Hepatocyte (in vitro differentiated cells): ENCODE results near the gene DTNA. TPM values are rescaled to one million over a fixed set of nuclear protein-coding genes. Genes with fewer than 3 reads are reported as not detected.

Experiments
- DNase-seq: peaks from one replicate; pipeline ENCODE4 v3.0.0-alpha.2; 2016; ENCODE audit warnings: low spot score
- H2AFZ ChIP-seq: fragments of 200-600 bp; sonication (generic); 2 replicates; pipeline ENCODE4 v1.6.0; 2016; ENCODE audit warnings: antibody characterized with exemption, mild to moderate bottlenecking
- H3K27ac ChIP-seq: fragments of 200-600 bp; sonication (generic); 2 replicates; pipeline ENCODE4 v1.5.1; 2016; ENCODE audit warnings: mild to moderate bottlenecking
- H3K27me3 ChIP-seq: fragments of 200-600 bp; sonication (generic); 2 replicates; pipeline ENCODE4 v1.6.1; 2016
- H3K36me3 ChIP-seq: fragments of 200-600 bp; sonication (generic); replicated peaks from 2 replicates; pipeline ENCODE4 v1.5.1; 2016; ENCODE audit warnings: low read depth; ENCODE audit not compliant: insufficient read depth
- H3K4me1 ChIP-seq: fragments of 200-600 bp; sonication (generic); 2 replicates; pipeline ENCODE4 v1.5.1; 2016; ENCODE audit warnings: mild to moderate bottlenecking, moderate library complexity; ENCODE audit not compliant: insufficient read depth
- H3K4me2 ChIP-seq: fragments of 200-600 bp; sonication (generic); 2 replicates; pipeline ENCODE4 v1.6.0; 2016
- H3K4me3 ChIP-seq: fragments of 200-600 bp; sonication (generic); 2 replicates; pipeline ENCODE4 v1.5.1; 2016; ENCODE audit warnings: mild to moderate bottlenecking
- H3K79me2 ChIP-seq: fragments of 200-600 bp; sonication (generic); 2 replicates; pipeline ENCODE4 v1.6.0; 2017; ENCODE audit warnings: mild to moderate bottlenecking
- H3K9me2 ChIP-seq: fragments of 200-600 bp; sonication (generic); replicated peaks from 2 replicates; pipeline ENCODE4 v1.6.0; 2017; ENCODE audit warnings: mild to moderate bottlenecking; ENCODE audit not compliant: insufficient read depth
- H3K9me3 ChIP-seq: fragments of 200-600 bp; sonication (generic); 2 replicates; pipeline ENCODE4 v1.5.1; 2016; ENCODE audit warnings: low read depth, mild to moderate bottlenecking
- H4K20me1 ChIP-seq: fragments of 200-600 bp; sonication (generic); 2 replicates; pipeline ENCODE4 v1.6.0; 2016; ENCODE audit warnings: mild to moderate bottlenecking; ENCODE audit not compliant: insufficient read depth, poor library complexity, severe bottlenecking
- EZH2 ChIP-seq: fragments of 200-600 bp; sonication (generic); IDR thresholded peaks from 2 replicates; pipeline ENCODE4 v1.6.1; 2016; ENCODE audit warnings: antibody characterized with exemption, mild to moderate bottlenecking, borderline replicate concordance
- EZH2phosphoT487 ChIP-seq: fragments of 200-600 bp; sonication (generic); IDR thresholded peaks from one replicate; pipeline ENCODE4 v1.6.1; 2018; ENCODE audit warnings: antibody characterized with exemption, mild to moderate bottlenecking, low read depth, moderate library complexity; ENCODE audit not compliant: unreplicated experiment, severe bottlenecking
- WGBS: methylation state at CpG from one replicate; pipeline ENCODE4 v1.1.6; 2016; ENCODE audit warnings: low lambda C conversion rate; ENCODE audit errors: missing lambda C conversion rate; 5-methylcytosine and 5-hydroxymethylcytosine counted together
- polyA plus RNA-seq: library from polyadenylated mRNA; unstranded; fragments of >200 nt; fragmentation: Nextera tagmentation; extraction: Ambion mirVana; gene quantifications from 2 replicates; pipeline ENCODE4 v1.2.1, GENCODE V29; 2016
- total RNA-seq: library from RNA; depleted of rRNA; stranded (reverse); fragments of >200 nt; gene quantifications from 2 replicates; pipeline ENCODE4 v1.2.3, GENCODE V29; 2014
- TF ChIP-seq, protein P1 (sequence below): fragments of 200-600 bp; sonication (generic); IDR thresholded peaks from 2 replicates; pipeline ENCODE4 v1.5.1; 2016; ENCODE audit warnings: antibody characterized with exemption, mild to moderate bottlenecking; ENCODE audit not compliant: poor library complexity

DTNA gene
- total and polyA plus RNA-seq, 2 experiments from 2014 or later = 18.3 to 34.0 TPM

DNA sequence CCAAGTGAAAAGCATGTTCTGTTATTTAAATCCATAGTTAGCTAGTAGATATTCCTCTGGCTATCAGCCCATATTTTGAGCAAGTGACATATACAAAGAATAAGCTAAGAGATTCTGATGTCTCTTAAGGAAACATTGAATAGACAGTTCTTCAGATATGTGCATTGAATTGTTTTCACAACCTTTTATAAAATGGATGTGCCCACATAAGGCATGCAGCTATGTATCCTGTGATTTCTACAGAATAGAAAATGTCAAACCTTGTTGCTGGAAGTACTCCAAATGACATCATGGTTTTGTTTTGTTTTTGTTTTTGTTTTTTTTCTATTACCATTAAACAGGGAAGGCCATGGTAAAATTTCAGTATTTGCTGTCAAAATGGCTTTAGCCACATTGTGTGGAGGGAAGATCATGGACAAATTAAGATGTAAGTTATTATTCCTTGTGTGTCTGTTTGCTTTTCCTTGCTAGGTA is 95.8 kb downstream of the DTNA start:
- H3K27ac ChIP-seq = no peak overlapping the region
- H3K9me2 ChIP-seq = no peaks in the 10 kb centered on the region
- no peaks in the 10 kb centered on the region for H3K9me3 ChIP-seq
- H3K36me3 ChIP-seq = no peaks in the 10 kb centered on the region
- no peaks in the 10 kb centered on the region for H3K79me2 ChIP-seq
- H3K27me3 ChIP-seq = no peaks in the 10 kb centered on the region
- H2AFZ ChIP-seq = no peak overlapping the region
- H4K20me1 ChIP-seq = no peaks in the 10 kb centered on the region
- TF ChIP-seq, protein P1, sequence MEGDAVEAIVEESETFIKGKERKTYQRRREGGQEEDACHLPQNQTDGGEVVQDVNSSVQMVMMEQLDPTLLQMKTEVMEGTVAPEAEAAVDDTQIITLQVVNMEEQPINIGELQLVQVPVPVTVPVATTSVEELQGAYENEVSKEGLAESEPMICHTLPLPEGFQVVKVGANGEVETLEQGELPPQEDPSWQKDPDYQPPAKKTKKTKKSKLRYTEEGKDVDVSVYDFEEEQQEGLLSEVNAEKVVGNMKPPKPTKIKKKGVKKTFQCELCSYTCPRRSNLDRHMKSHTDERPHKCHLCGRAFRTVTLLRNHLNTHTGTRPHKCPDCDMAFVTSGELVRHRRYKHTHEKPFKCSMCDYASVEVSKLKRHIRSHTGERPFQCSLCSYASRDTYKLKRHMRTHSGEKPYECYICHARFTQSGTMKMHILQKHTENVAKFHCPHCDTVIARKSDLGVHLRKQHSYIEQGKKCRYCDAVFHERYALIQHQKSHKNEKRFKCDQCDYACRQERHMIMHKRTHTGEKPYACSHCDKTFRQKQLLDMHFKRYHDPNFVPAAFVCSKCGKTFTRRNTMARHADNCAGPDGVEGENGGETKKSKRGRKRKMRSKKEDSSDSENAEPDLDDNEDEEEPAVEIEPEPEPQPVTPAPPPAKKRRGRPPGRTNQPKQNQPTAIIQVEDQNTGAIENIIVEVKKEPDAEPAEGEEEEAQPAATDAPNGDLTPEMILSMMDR = no peak
- TF ChIP-seq EZH2 (no peak), EZH2phosphoT487 (no peak)
- no peak for DNase-seq
- H3K4me3 ChIP-seq = no peak overlapping the region
- H3K4me1 ChIP-seq = no peaks in the 10 kb centered on the region
- no peak overlapping the region for H3K4me2 ChIP-seq

GRCh38 chr18:34806527-34806926 is 96.4 kb downstream of the DTNA start:
- no peaks in the 10 kb centered on the region for H3K36me3 ChIP-seq
- no peak overlapping the region for H3K4me3 ChIP-seq
- WGBS = 77% methylated on average over 3 of the region's 3 CpGs
- H3K27ac ChIP-seq = no peak overlapping the region
- DNase-seq = no peak
- no peak overlapping the region for H3K4me2 ChIP-seq
- H3K4me1 ChIP-seq = no peaks in the 10 kb centered on the region
- H3K9me2 ChIP-seq = no peaks in the 10 kb centered on the region
- TF ChIP-seq EZH2 (no peak), EZH2phosphoT487 (no peak)
- H4K20me1 ChIP-seq = no peaks in the 10 kb centered on the region
- no peak overlapping the region for H2AFZ ChIP-seq
- no peaks in the 10 kb centered on the region for H3K79me2 ChIP-seq
- H3K9me3 ChIP-seq = no peaks in the 10 kb centered on the region
- no peaks in the 10 kb centered on the region for H3K27me3 ChIP-seq

DNA sequence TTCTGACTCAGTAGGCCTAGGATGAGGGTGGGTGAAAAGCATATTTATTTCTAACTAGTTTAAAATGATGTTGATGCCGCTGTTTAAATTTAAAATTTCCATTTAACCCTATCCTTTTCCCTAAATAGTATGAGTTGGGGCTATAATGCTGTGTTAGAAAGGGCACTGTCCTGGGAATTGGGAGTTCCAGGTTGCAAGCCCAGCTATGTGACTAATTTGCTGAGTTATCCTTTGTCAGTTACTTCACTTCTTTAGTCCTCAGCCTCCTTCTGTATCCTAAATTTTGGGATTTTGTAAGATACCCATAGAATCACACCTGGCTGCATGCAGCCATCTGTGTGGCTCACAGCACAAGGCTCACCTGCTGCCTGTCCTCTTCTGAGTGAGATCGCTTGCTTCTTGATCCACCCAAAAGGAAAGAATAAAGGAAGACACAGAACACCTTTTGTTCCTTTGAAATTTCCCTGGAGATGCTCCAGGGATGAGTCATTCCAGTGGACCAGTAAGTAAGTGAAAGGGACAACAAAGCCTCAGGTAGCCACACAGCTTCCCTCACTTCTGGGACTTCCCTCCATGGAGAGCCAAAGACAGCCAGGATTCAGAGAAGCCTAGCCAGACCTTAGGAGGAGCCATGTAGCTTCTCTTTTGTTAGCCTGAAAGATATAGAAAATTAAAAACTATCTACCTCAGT is 97.2 kb downstream of the DTNA start:
- Histone ChIP-seq H3K9me3 (no peaks in the 10 kb centered on the region), H3K79me2 (no peaks in the 10 kb centered on the region), H3K4me3 (no peak overlapping the region), H2AFZ (no peak overlapping the region), H3K4me2 (no peak overlapping the region), H4K20me1 (no peaks in the 10 kb centered on the region), H3K27ac (no peak overlapping the region), H3K9me2 (no peaks in the 10 kb centered on the region), H3K36me3 (no peaks in the 10 kb centered on the region), H3K4me1 (no peaks in the 10 kb centered on the region), H3K27me3 (no peaks in the 10 kb centered on the region)
- TF ChIP-seq, protein P1 = no peak
- TF ChIP-seq EZH2phosphoT487 = no peak
- no peak for TF ChIP-seq EZH2
- DNase-seq = no peak
- WGBS = 84% methylated on average over 2 of the region's 2 CpGs

- TF ChIP-seq EZH2 (no peak), EZH2phosphoT487 (no peak)
- TF ChIP-seq, protein P1 = no peak
- no peaks in the 10 kb centered on the region for H3K27me3 ChIP-seq
- H2AFZ ChIP-seq = no peak overlapping the region
- no peak overlapping the region for H3K27ac ChIP-seq
- no peaks in the 10 kb centered on the region for H3K79me2 ChIP-seq
- H3K36me3 ChIP-seq = no peaks in the 10 kb centered on the region
- no peaks in the 10 kb centered on the region for H3K9me3 ChIP-seq
- H3K4me3 ChIP-seq = no peak overlapping the region
- no peak overlapping the region for H3K4me2 ChIP-seq
- H3K4me1 ChIP-seq = no peaks in the 10 kb centered on the region
- no peak for DNase-seq
- H3K9me2 ChIP-seq = no peaks in the 10 kb centered on the region
- H4K20me1 ChIP-seq = no peaks in the 10 kb centered on the region
- 76% methylated on average over 1 of the region's 1 CpG for WGBS
Measured at GRCh38 chr18:34808389-34808788, 98.3 kb downstream of the DTNA start.
